H9 (cell line): ENCODE data around the gene MYO1D. TPM values are rescaled to one million over a fixed set of nuclear protein-coding genes. Genes with fewer than 3 reads are reported as not detected.
A peak's percentile ranks its signal among the peaks of the same experiment; 100 is the strongest.
"Not testable (repeated sequence)": the region's sequence is repeated elsewhere in the genome, so short reads cannot be mapped to it uniquely, and the experiment has no call there.

Experiments used
- DNase-seq: peaks from one replicate; pipeline ENCODE4 v3.0.0-alpha.2; 2017
- H2AFZ ChIP-seq: one replicate; pipeline ENCODE4 v1.6.1; 2013; ENCODE audit warnings: mild to moderate bottlenecking, low read length, control low read depth, moderate library complexity
- H2AK5ac ChIP-seq: 2 replicates; pipeline ENCODE4 v1.6.1; 2013; ENCODE audit warnings: low read length, control low read depth, mixed read lengths; ENCODE audit not compliant: insufficient read length
- H2BK120ac ChIP-seq: one replicate; pipeline ENCODE4 v1.6.1; 2013; ENCODE audit warnings: low read depth, mild to moderate bottlenecking, low read length, control low read depth, inconsistent platforms; ENCODE audit not compliant: poor library complexity, severe bottlenecking
- H2BK12ac ChIP-seq: 2 replicates; pipeline ENCODE4 v1.6.1; 2013; ENCODE audit warnings: low read length, control low read depth, mixed read lengths, low read depth; ENCODE audit not compliant: insufficient read length
- H2BK15ac ChIP-seq: 2 replicates; pipeline ENCODE4 v1.6.1; 2013; ENCODE audit warnings: low read depth, low read length, control low read depth
- H2BK20ac ChIP-seq: one replicate; pipeline ENCODE4 v1.6.1; 2013; ENCODE audit warnings: low read depth, mild to moderate bottlenecking, low read length, control low read depth, inconsistent platforms; ENCODE audit not compliant: poor library complexity, severe bottlenecking
- H2BK5ac ChIP-seq: 2 replicates; pipeline ENCODE4 v1.6.1; 2013; ENCODE audit warnings: low read length, control low read depth, mixed read lengths; ENCODE audit not compliant: insufficient read length
- H3K14ac ChIP-seq: 2 replicates; pipeline ENCODE4 v1.6.1; 2013; ENCODE audit warnings: low read length, control low read depth; ENCODE audit not compliant: insufficient read depth
- H3K18ac ChIP-seq: 2 replicates; pipeline ENCODE4 v1.6.1; 2013; ENCODE audit warnings: low read depth, mild to moderate bottlenecking, mixed read lengths, low read length, control low read depth; ENCODE audit not compliant: insufficient read length
- H3K23ac ChIP-seq: 2 replicates; pipeline ENCODE4 v1.6.1; 2013; ENCODE audit warnings: low read length, control low read depth, mixed read lengths, low read depth; ENCODE audit not compliant: insufficient read length
- H3K23me2 ChIP-seq: 2 replicates; pipeline ENCODE4 v1.6.1; 2013; ENCODE audit warnings: low read depth, mild to moderate bottlenecking, mixed read lengths, low read length, control low read depth; ENCODE audit not compliant: insufficient read length, poor library complexity, severe bottlenecking
- H3K27ac ChIP-seq: 2 replicates; pipeline ENCODE4 v1.5.1; 2013; ENCODE audit warnings: low read length, control low read depth, mixed read lengths, low read depth; ENCODE audit not compliant: insufficient read length
- H3K27me3 ChIP-seq: 2 replicates; pipeline ENCODE4 v1.6.1; 2013; ENCODE audit warnings: low read length, control low read depth, inconsistent platforms; ENCODE audit not compliant: insufficient read depth
- H3K4ac ChIP-seq: 2 replicates; pipeline ENCODE4 v1.6.1; 2013; ENCODE audit warnings: low read depth, mild to moderate bottlenecking, control low read depth, inconsistent platforms, low read length, moderate library complexity
- H3K4me1 ChIP-seq: 2 replicates; pipeline ENCODE4 v1.6.1; 2013; ENCODE audit warnings: low read length, control low read depth, inconsistent platforms; ENCODE audit not compliant: insufficient read depth
- H3K4me2 ChIP-seq: 2 replicates; pipeline ENCODE4 v1.6.1; 2013; ENCODE audit warnings: low read length, control low read depth, mixed read lengths; ENCODE audit not compliant: insufficient read length, insufficient read depth
- H3K56ac ChIP-seq: 2 replicates; pipeline ENCODE4 v1.6.1; 2013; ENCODE audit warnings: low read depth, mild to moderate bottlenecking, mixed read lengths, low read length, control low read depth; ENCODE audit not compliant: insufficient read length
- H3K79me1 ChIP-seq: 2 replicates; pipeline ENCODE4 v1.6.1; 2013; ENCODE audit warnings: low read depth, mild to moderate bottlenecking, moderate library complexity, low read length, control low read depth, inconsistent platforms; ENCODE audit not compliant: insufficient read depth, poor library complexity, severe bottlenecking
- H3K79me2 ChIP-seq: 2 replicates; pipeline ENCODE4 v1.6.1; 2013; ENCODE audit warnings: low read length, control low read depth, inconsistent platforms; ENCODE audit not compliant: insufficient read depth
- H3K9ac ChIP-seq: 2 replicates; pipeline ENCODE4 v1.6.1; 2013; ENCODE audit warnings: low read length, control low read depth, mixed read lengths; ENCODE audit not compliant: insufficient read length; ENCODE audit errors: extremely low read depth
- H3K9me3 ChIP-seq: one replicate; pipeline ENCODE4 v1.6.1; 2013; ENCODE audit warnings: low read depth, low read length, inconsistent platforms; ENCODE audit not compliant: control insufficient read depth
- H3T11ph ChIP-seq: one replicate; pipeline ENCODE4 v1.6.1; 2013; ENCODE audit warnings: mild to moderate bottlenecking, low read length, control low read depth, inconsistent platforms
- H4K20me1 ChIP-seq: one replicate; pipeline ENCODE4 v1.6.1; 2013; ENCODE audit not compliant: control insufficient read depth, insufficient read length, insufficient read depth
- H4K5ac ChIP-seq: 2 replicates; pipeline ENCODE4 v1.6.1; 2013; ENCODE audit warnings: low read depth, mild to moderate bottlenecking, mixed read lengths, low read length, control low read depth; ENCODE audit not compliant: insufficient read length
- H4K8ac ChIP-seq: replicated peaks from 2 replicates; pipeline ENCODE4 v1.6.1; 2013; ENCODE audit warnings: low read length, control low read depth, mixed read lengths, low read depth; ENCODE audit not compliant: insufficient read length
- H4K91ac ChIP-seq: 2 replicates; pipeline ENCODE4 v1.6.1; 2013; ENCODE audit warnings: low read depth, mild to moderate bottlenecking, moderate library complexity, mixed read lengths, low read length, control low read depth; ENCODE audit not compliant: insufficient read length
- H3K27ac Mint-ChIP-seq, 3 experiments: 2 replicates in 2 of 3; 3 replicates in 1 of 3; pipeline ENCODE4 v1.8.0; 2020 to 2021; ENCODE audit warnings: mixed read lengths in 3 of 3, mild to moderate bottlenecking in 1 of 3, moderate library complexity in 1 of 3
- H3K27me3 Mint-ChIP-seq: 2 replicates; pipeline ENCODE4 v1.8.0; 2021; ENCODE audit warnings: low read depth, mild to moderate bottlenecking, moderate library complexity, mixed read lengths
- H3K36me3 Mint-ChIP-seq, 3 experiments: 2 replicates in 2 of 3; 3 replicates in 1 of 3; pipeline ENCODE4 v1.8.0; 2020 to 2021; ENCODE audit warnings: low read depth in 3 of 3, mixed read lengths in 3 of 3; ENCODE audit not compliant: insufficient read depth in 1 of 3
- H3K4me1 Mint-ChIP-seq, 2 experiments: 2 replicates each; pipeline ENCODE4 v1.8.0; 2020; ENCODE audit warnings: mixed read lengths in 2 of 2
- H3K4me3 Mint-ChIP-seq, 2 experiments: 2 replicates in 1 of 2; 3 replicates in 1 of 2; pipeline ENCODE4 v1.8.0; 2020 to 2021; ENCODE audit warnings: mild to moderate bottlenecking in 2 of 2, mixed read lengths in 2 of 2, moderate library complexity in 1 of 2
- H3K9me3 Mint-ChIP-seq, 2 experiments: 2 replicates in 1 of 2; 3 replicates in 1 of 2; pipeline ENCODE4 v1.8.0; 2020; ENCODE audit warnings: mild to moderate bottlenecking in 2 of 2, mixed read lengths in 2 of 2, moderate library complexity in 1 of 2
- CTCF ChIP-seq: fragments of 200-600 bp; sonication (generic); conservative IDR thresholded peaks from 3 replicates; pipeline ENCODE4 v1.8.0; 2021; ENCODE audit warnings: antibody characterized with exemption, mild to moderate bottlenecking
- WGBS: extraction: QIAGEN DNeasy Blood & Tissue Kit; methylation state at CpG from one replicate; pipeline ENCODE4 v1.1.7; 2013; ENCODE audit warnings: missing lambda C conversion rate, low lambda C conversion rate, mixed read lengths; ENCODE audit not compliant: insufficient read length; ENCODE audit errors: extremely low coverage; 5-methylcytosine and 5-hydroxymethylcytosine counted together
- total RNA-seq: library from RNA; stranded (reverse); gene quantifications from 2 replicates; pipeline ENCODE4 v1.2.1, GENCODE V29; 2021

Gene MYO1D
- total RNA-seq, 1 experiment from 2014 or later = 19.0 TPM

DNA sequence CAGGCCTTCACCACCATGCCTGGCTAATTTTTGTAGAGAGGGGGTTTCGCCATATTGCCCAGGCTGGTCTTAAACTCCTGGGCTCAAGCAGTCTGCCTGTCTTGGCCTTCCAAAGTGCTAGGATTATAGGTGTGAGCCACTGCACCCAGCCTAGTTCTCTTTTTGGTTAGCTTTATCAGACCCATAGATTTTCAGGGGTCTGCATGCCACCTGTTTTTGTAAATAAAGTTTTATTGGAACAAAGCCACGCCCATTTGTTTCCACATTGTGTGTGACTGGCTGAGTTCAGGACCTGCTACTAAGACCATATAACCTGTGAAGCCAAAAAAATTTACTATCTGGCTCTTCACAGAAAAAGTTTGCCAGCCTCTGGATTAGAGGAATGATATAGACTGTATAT lies 425.0 kb downstream of the MYO1D start:
- peaks cover 58 to 90% (median 78%) of the 10 kb centered on the region in 3 experiments for H3K36me3 Mint-ChIP-seq
- no peak overlapping the region for H3K27ac ChIP-seq
- no peak overlapping the region for H3K56ac ChIP-seq
- H3K9me3 Mint-ChIP-seq = no peaks in the 10 kb centered on the region
- peaks cover 2% of the 10 kb centered on the region; the same call in 1 of the 2 replicates for H3K79me2 ChIP-seq
- no peaks in the 10 kb centered on the region for H3K27me3 Mint-ChIP-seq
- no peak overlapping the region for H3K23ac ChIP-seq
- no peak overlapping the region for H2BK15ac ChIP-seq
- no peak for TF ChIP-seq CTCF
- no peak overlapping the region for H3K4me3 Mint-ChIP-seq
- H2AK5ac ChIP-seq = no peak overlapping the region
- no peak for DNase-seq
- H3K4ac ChIP-seq = no peak overlapping the region
- H2AFZ ChIP-seq = no peak overlapping the region
- H3K18ac ChIP-seq = no peak overlapping the region
- no peak overlapping the region for H2BK120ac ChIP-seq
- no peak overlapping the region for H3K9ac ChIP-seq
- WGBS = no CpG with 5 or more reads among the region's 2 CpGs
- no peak overlapping the region for H3K14ac ChIP-seq
- no peak overlapping the region for H2BK20ac ChIP-seq
- no peak overlapping the region for H2BK12ac ChIP-seq
- H2BK5ac ChIP-seq = no peak overlapping the region
- H3K4me1 ChIP-seq = no peaks in the 10 kb centered on the region
- no peak overlapping the region for H4K8ac ChIP-seq
- no peak overlapping the region for H3T11ph ChIP-seq
- no peak overlapping the region for H4K5ac ChIP-seq
- no peaks in the 10 kb centered on the region for H3K23me2 ChIP-seq
- no peaks in the 10 kb centered on the region for H3K27me3 ChIP-seq
- H3K79me1 ChIP-seq = peaks cover 11% of the 10 kb centered on the region
- H3K27ac Mint-ChIP-seq = no peak overlapping the region
- H3K9me3 ChIP-seq = no peaks in the 10 kb centered on the region
- no peak overlapping the region for H4K91ac ChIP-seq
- no peak overlapping the region for H3K4me2 ChIP-seq
- H4K20me1 ChIP-seq = no peaks in the 10 kb centered on the region
- peaks cover 2 to 3% of the 10 kb centered on the region in 2 experiments; a peak in 2 of 4 replicates for H3K4me1 Mint-ChIP-seq

DNA sequence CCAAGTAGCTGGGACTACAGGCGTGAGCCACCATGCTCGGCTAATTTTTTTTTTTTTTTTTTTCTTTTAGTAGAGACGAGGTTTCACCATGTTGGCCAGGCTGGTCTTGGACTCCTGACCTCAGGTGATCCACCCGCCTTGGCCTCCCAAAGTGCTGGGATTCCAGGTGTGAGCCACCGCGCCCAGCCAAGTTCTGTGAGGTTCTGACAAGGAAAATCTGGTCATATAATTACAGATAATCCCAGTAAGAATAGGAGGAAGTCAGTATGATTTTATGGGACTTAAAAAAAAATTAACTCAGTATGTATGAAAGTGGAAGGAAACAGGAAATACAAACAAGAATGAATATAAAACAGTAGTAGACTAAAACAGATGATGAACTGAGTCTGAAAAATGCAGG lies 426.5 kb downstream of the MYO1D start:
- H3K23ac ChIP-seq, H2BK15ac ChIP-seq, H3K4me1 ChIP-seq, H4K91ac ChIP-seq, H3K18ac ChIP-seq, H3K23me2 ChIP-seq, H3K56ac ChIP-seq, H3K9me3 Mint-ChIP-seq, H4K5ac ChIP-seq, H2BK20ac ChIP-seq, DNase-seq, H2AK5ac ChIP-seq, H3K9me3 ChIP-seq, H3K27me3 Mint-ChIP-seq, H3K27ac ChIP-seq, H3K9ac ChIP-seq, H3K27me3 ChIP-seq, H3T11ph ChIP-seq, H2AFZ ChIP-seq, H2BK12ac ChIP-seq, H2BK5ac ChIP-seq, H2BK120ac ChIP-seq, H3K4me2 ChIP-seq, H3K4ac ChIP-seq, H3K14ac ChIP-seq, H3K4me3 Mint-ChIP-seq, H4K20me1 ChIP-seq, H4K8ac ChIP-seq: not testable (repeated sequence)
- no CpG with 5 or more reads among the region's 6 CpGs for WGBS
- Histone ChIP-seq H3K79me2 (peaks cover 14% of the 10 kb centered on the region), H3K79me1 (peaks cover 11% of the 10 kb centered on the region)
- Mint-ChIP-seq H3K27ac (peak overlapping the region in 1 of 3 experiments; percentile 48; a peak in 1 of 7 replicates), H3K4me1 (peaks cover 15 to 17% of the 10 kb centered on the region in 2 experiments), H3K36me3 (peaks cover 58 to 87% (median 78%) of the 10 kb centered on the region in 3 experiments)
